ENCODE results near the gene PRSS22.

Gene PRSS22

GRCh38 chr16:2852731-2853507, 5.1 kb downstream of the PRSS22 start:
- no peak for DNase-seq (ENCODE audit: low read depth in 2 of 2)

GRCh38 chr16:2852003-2852730, 5.8 kb downstream of the PRSS22 start:
- DNase-seq (ENCODE audit: low read depth in 2 of 2): no peak

- no peak for DNase-seq (ENCODE audit: low read depth in 2 of 2)
These were observed 8.8 kb downstream of the PRSS22 start for GRCh38 chr16:2848933-2849725.

- peak in 1 of 2 experiments; percentile 14 for DNase-seq (ENCODE audit: low read depth in 2 of 2)
These were observed 11.3 kb downstream of the PRSS22 start for GRCh38 chr16:2846511-2847310.

- DNase-seq (ENCODE audit: low read depth in 2 of 2): no peak
These were observed 12.9 kb downstream of the PRSS22 start for GRCh38 chr16:2845116-2845515.

GRCh38 chr16:2843526-2843925, 14.4 kb downstream of the PRSS22 start:
- no peak for DNase-seq (ENCODE audit: low read depth in 2 of 2)

DNA sequence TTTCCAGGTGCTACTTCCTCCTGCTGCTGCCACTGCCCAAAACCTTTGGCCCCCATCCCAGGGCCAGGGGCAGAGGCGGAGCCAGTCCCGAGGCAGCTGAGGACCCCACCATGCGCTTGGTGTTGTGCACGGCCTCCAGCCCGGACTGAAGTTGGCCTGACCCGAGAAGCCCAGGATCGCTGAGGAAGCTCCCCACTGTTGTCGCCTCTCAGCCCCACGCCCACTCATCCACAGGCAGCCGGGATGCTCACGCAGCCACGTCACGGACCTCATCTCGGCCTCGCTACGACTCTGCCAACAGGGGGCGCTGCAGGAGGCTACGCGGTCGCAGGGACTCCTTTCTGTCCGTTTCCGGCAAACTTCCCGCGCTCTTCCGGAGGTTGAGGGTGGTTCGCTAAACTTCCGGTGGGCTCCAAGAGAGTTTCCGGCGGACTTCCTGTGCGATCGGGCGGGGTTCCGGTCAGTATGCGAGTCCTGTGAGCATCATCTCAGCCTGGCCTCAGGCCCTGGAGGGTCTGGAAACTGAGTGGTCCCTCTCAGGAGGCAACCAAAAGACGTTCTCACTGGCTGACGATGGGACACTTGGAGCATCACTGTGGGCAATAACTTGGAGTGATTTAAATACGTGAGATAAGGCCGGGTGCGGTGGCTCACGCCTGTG, 15.5 kb downstream of the PRSS22 start:
- no peak for DNase-seq (ENCODE audit: low read depth in 2 of 2)

DNA sequence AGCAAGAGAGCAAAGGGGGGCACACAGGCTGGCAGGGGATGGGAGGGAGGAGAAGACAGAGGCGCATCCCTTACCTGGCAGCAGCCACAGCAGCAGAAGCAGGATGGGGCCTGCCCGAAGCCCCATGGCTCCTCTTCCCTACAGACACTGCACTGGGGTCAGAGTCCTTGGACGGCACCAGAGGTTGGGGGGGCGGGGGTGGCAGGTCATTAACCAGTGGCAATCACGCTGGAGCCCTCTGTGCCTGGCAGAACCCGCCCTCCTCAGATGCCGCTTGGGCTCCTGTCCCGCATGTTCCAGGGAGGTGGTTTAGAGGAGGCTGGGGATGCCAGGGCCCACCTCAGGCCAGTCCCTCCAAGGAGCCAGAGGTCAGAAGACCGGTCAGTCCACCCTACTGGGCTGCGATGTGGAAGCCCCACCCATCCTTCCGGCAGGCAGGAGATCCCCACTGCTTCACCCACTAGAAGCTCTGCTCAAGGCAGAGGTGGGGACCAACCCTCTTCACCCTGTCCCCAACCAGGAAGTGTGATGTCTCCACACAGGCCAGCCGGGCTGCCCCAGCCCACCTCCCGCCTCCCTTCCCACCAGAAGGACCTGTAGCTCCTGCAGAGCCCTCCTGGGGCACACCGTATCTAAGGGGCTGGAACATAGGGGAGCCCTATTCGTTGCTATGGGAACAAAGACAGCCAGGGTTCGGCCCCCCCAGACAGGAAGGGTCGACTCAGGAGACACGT, 16.2 kb downstream of the PRSS22 start:
- no peak for DNase-seq (ENCODE audit: low read depth in 2 of 2)

DNA sequence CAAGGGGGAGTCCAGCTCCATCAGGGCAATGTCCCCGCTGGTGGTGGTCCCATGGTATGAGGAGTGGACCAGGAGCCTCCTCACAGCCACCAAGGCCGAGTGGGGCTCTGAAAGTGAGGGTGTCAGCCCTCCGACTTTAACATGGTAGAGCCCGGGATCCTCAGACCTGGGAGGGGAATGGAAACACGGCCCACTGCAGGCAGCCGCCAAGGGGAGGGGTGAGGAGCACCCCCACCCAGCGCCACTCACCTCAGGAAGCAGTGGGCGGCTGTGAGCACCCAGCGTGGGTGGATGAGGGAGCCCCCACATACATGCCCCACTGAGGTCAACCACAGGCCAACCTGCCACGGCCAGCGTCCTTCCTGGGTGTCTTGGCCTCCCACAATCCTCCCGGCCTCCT, 17.1 kb downstream of the PRSS22 start:
- no peak for DNase-seq (ENCODE audit: low read depth in 2 of 2)

GRCh38 chr16:2839650-2840450, 18.1 kb downstream of the PRSS22 start:
- no peak for DNase-seq (ENCODE audit: low read depth in 2 of 2)

DNA sequence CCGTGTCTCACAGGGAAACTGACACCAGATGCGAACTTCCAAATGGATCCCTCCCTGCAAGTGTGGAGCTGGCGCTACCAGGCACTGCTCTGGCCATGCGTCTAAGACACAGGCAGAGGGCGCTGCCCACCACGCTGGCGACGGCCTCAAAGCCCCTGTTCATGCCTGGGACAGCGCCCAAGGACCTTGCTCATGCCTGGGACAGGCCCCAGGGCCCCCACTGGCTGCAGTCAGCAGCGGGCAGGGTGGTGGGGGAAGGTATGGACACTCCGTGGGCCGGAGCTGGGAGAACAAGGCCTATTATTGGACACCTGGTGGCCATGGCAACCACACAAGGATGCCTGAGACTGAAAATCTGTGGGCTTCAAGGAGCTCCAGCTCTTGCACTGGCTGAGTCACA, 19.0 kb downstream of the PRSS22 start:
- DNase-seq (ENCODE audit: low read depth in 2 of 2): peak; percentile 33 to 36

- no peak for DNase-seq (ENCODE audit: low read depth in 2 of 2)
These were observed 21.1 kb downstream of the PRSS22 start for GRCh38 chr16:2836646-2837508.

- DNase-seq (ENCODE audit: low read depth in 2 of 2): peak; percentile 97 to 98
These were observed 22.1 kb downstream of the PRSS22 start for GRCh38 chr16:2835638-2836493.

DNA sequence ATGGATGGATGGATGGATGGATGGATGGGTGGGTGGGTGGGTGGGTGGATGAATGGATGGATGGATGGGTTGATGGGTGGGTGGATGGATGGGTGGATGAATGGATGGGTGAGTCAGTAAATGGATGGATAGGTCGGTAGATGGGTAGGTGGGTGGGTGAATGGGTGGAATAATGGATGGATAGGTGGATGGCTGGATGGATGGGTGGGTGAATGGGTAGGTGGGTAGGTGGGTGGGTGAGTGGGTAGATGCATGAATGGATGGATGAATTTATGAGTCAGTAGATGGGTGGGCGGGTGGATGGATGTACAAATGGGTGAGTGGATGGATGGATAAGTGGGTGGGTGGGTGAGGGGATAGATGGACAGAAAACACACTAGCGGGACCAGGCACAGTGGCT, 23.0 kb downstream of the PRSS22 start:
- DNase-seq (ENCODE audit: low read depth in 2 of 2): no peak

- DNase-seq (ENCODE audit: low read depth in 2 of 2): no peak
These were observed 24.2 kb downstream of the PRSS22 start for GRCh38 chr16:2833776-2834175.

DNA sequence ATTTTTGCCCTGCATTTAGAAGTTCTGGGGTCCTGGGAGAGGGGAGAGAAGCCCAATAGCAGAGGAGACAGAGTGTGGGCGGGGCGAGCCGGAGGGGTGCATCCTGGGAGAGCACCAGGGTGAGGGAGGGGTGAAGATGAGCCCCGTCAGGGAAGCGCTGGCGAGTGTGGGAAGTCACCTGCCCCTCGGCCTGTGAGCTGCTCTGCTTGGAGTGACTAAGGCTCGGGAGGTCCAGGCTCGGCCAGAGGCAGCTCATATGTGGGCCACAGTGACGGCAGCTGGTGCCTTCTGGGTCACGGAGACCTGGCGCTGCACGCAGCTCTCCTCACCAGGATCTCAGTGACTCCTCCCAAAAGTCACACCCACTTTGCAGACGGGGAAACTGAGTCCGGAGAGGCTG, 26.8 kb downstream of the PRSS22 start:
- no peak for DNase-seq (ENCODE audit: low read depth in 2 of 2)

- DNase-seq (ENCODE audit: low read depth in 2 of 2): no peak
These were observed 27.6 kb downstream of the PRSS22 start for GRCh38 chr16:2830355-2830695.
